WI38 (cell line): ENCODE measurements around the gene TOMM70.
"Not testable (repeated sequence)": the region's sequence is repeated elsewhere in the genome, so short reads cannot be mapped to it uniquely, and the experiment has no call there.

Experiments
- H3K4me3 ChIP-seq: 2 replicates; pipeline ENCODE4 v1.5.1; 2011; ENCODE audit warnings: low read depth, mild to moderate bottlenecking, control low read depth, low read length
- CTCF ChIP-seq: IDR thresholded peaks from 2 replicates; pipeline ENCODE4 v1.5.1; 2012; ENCODE audit warnings: low read depth, mild to moderate bottlenecking, control low read depth, low read length

Gene TOMM70

GRCh38 chr3:100364421-100364820 lies 36.5 kb downstream of the TOMM70 start:
- TF ChIP-seq CTCF: no peak
- no peak overlapping the region for H3K4me3 ChIP-seq

- no peak for TF ChIP-seq CTCF
- no peak overlapping the region for H3K4me3 ChIP-seq
Observed at GRCh38 chr3:100361897-100362296, 39.0 kb downstream of the TOMM70 start.

- TF ChIP-seq CTCF: no peak
- no peak overlapping the region for H3K4me3 ChIP-seq
Observed at GRCh38 chr3:100360757-100361496, 40.0 kb downstream of the TOMM70 start.

- TF ChIP-seq CTCF: no peak
- H3K4me3 ChIP-seq: no peak overlapping the region
Observed at GRCh38 chr3:100359035-100359434, 41.9 kb downstream of the TOMM70 start.

- no peak overlapping the region for H3K4me3 ChIP-seq
- no peak for TF ChIP-seq CTCF
Observed at GRCh38 chr3:100358413-100358812, 42.5 kb downstream of the TOMM70 start.

DNA sequence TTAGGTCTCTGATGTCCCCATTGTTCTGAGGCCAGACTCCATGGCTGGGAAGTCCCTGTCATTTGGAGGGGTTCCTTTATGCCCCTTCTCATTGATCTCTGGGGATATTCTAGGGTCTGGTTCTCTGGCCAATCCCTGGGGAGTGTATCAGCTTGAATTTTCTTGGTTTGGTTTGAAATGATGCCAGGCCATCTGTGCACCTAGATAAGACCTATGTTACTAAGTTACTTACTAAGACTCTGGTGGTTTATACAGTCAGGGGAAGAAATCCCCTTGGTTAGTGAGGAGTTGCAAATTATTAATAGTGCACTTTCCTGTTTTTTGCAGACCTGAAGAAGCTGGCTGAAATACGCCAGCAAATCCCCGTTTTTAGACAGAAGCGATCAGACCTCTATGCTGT lies 46.0 kb downstream of the TOMM70 start:
- TF ChIP-seq CTCF: no peak

GRCh38 chr3:100352296-100353231 lies 48.3 kb downstream of the TOMM70 start:
- no peak overlapping the region for H3K4me3 ChIP-seq
- TF ChIP-seq CTCF: no peak

More for the DNA sequence above, 46.0 kb downstream of the TOMM70 start:
- H3K4me3 ChIP-seq: no peak overlapping the region

- H3K4me3 ChIP-seq: not testable (repeated sequence)
Observed at GRCh38 chr3:100351770-100352169, 49.1 kb downstream of the TOMM70 start.
